SHP77 (cell line): ENCODE measurements around the gene TMEM100.

ENCODE experiments used
- DNase-seq, 2 experiments: peaks; one replicate each; lab custom pipeline; 2025; lab: John Stamatoyannopoulos, UW

Gene TMEM100

DNA sequence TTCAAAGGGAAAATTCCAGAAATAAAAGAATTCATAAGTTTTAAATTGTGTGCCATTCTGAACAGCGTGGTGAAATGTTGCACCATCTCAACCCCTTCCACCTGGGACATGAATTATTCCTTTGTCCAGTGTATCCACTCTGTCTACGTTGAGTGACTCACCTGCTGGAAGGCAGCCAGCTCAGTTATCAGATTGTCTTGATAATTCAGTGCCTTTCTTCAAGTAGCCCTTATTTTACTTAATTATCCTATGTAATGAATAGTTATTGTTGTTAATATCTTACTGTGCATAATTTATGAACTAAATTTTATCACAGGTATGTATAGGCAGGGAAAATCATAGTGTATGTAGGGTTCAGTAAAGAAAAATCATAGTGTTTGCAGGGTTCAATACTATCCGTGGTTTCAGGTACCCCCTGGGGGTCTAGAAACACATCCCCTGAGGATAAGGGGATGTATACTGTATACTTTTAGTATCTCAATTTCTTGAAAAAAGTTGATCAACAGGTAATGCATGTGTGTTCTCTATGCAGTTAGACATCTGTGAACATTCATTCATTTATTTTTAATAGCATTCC lies 20.5 kb upstream of the TMEM100 start:
- peak in 1 of 2 experiments; percentile 26 for DNase-seq

- DNase-seq: no peak
These were observed 19.8 kb upstream of the TMEM100 start for GRCh38 chr17:55742272-55743102.

GRCh38 chr17:55741356-55741700 lies 18.7 kb upstream of the TMEM100 start:
- DNase-seq: no peak

DNA sequence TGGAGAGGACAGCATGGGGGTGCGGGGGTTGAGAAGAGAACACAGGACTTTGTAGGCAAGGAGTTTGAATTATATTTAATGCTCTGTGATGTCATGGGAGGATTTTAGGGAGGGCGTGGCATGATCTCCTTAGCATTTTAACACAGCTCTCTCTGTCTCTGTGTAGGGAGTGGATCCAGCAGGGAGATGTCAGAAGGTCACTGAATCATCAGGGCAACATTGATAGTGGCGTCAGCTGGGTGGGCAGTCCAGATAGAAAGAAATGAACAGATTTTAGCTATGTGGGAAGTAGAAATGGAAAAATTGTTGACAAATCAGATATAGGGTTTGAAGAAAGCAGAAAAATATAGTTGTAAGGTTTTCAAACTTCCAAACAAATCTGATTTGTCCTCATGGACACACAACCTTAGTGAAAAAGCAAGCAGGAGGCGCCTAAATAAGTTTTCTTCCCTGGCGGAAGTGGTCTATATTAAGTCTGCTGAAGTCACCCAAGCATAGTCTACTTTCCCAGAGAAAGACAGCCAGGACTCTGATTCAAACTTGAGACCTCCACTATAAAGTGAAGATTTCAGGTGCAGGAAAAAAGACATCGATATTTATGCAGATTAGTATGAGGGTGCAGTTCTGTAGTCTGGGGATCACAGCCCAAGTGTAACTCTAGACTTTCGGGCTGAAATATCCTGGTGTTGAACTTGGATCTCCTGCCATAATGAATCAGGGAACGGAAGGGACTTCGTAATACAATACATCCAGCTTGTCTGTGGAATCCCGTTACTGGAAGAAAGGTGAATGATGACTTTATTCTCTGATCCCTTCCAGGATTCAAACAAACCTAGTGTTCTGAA lies 18.1 kb upstream of the TMEM100 start:
- no peak for DNase-seq

DNA sequence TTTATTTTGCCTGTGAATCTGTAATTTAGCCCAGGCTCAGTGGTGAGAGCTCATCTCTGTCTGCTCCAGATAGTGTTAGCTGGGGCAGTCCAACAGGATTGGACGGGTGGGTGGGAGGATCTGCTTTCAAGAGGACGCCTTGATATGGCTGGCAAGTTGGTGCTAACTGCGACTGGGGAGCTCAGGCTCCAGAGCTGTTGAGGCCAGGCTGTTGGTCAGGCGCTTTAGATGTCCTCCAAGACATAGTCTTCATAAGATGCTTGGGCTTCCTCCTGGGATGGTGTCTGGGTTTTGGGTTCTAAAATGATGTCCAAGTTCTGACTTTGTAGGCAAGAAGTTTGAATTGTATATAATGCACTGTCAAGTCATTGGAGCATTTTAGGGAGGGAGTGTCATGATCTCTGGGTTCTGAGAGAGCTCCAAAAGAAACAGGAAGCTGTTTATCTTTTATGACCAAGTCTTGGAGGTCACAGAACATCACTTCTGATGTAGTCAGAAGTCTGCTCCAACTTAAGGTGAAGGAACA lies 15.4 kb upstream of the TMEM100 start:
- DNase-seq: no peak

- peak; percentile 21 to 36 for DNase-seq
These were observed 13.2 kb upstream of the TMEM100 start for GRCh38 chr17:55735731-55736405.

GRCh38 chr17:55734128-55734781 lies 11.6 kb upstream of the TMEM100 start:
- peak in 1 of 2 experiments; percentile 7 for DNase-seq

GRCh38 chr17:55731586-55732250 lies 9.1 kb upstream of the TMEM100 start:
- peak in 1 of 2 experiments; percentile 14 for DNase-seq

- no peak for DNase-seq
These were observed 8.1 kb upstream of the TMEM100 start for GRCh38 chr17:55730808-55731207.

GRCh38 chr17:55730380-55730779 lies 7.7 kb upstream of the TMEM100 start:
- no peak for DNase-seq

DNA sequence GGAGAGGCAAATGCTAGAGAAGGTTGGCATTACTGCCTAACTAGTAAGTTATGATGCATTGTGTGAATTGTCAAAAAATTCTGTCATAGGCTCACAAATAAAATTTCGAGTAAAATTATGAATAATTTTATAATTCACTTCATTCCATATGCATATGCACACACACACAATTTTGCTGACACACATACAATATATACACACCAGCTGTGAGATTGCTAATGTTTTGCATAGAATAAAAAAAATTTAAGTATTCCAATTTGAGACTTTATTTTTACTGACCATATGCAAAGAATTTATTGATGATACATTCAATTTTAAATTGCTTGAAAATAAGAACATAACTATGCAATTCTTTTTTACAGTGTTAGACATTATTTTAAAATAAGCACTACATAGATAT lies 6.8 kb upstream of the TMEM100 start:
- DNase-seq: no peak

DNA sequence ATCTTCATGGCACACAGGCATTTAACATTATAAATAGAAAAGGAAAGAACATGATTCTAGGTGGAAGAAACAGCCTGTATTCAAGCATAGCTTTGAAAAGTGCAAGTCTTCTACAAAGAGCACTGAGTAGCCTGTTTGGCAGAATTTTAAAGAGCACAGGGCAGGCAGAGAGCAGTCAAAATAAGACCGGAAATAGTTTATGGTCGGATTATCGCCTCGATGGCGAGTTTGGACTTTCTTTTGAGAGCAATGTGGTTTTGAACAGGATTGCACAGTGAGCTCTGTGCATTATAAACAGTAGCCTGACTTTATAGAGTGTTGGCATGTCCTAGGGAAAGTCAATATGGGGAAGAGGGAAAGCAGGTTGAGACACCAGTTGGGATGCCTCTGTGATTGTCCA lies 6.2 kb upstream of the TMEM100 start:
- DNase-seq: no peak

DNA sequence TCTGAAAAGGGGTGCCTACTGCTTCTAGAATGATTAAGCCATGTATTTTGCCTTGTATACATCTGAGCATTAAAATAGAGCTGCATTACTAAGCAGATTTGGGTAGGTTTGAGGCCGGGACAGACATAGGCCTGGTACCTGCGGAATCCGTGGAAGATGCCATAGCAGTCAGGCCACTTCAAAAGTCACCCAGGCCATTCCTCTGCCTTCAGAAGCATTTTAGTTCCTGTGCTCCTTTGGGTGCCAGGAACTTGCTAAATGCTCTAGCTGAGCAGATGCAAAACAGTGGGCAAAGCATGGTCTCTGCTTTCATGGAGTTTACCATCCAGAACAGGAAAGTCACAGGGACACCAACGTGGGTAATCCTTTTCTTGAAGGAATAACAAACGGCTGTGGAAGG lies 5.7 kb upstream of the TMEM100 start:
- no peak for DNase-seq

DNA sequence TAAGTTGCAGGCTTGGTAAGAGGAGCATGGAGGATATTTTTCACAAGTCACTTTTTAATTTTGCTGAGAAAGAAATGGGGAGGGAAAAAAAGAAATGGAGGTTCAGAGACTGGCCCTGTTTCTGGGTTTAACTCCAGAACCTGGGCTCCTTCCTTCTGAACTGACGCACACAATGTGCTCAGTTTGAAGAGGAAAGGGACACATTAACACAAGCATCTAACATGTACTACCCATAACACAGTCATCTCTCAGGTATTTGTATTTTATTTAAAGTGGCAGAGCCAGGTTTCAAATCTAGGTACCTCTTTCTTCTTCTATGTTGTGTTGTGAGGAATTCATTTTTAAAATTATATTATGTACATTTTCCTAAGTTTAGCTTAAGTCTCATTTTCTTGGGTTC lies 5.3 kb upstream of the TMEM100 start:
- no peak for DNase-seq

DNA sequence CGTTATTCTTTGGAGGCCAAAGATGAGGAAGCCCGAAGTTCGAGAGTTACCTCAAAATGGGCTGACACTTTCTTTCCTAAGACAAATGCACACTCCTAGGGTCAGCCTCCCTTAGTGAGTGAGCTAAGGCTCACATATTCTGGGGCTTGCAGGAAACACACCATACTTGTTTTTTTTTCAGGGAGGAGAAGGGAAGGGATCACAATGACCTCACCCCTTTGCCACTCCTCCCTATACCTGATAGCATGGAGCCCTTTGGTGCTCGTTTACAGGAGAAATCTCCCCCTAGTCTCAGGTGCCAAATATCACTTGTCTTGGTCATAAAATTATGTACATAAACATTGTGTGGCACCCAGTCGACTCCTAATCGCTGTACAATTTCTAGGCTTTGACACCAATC lies 4.6 kb upstream of the TMEM100 start:
- no peak for DNase-seq

DNA sequence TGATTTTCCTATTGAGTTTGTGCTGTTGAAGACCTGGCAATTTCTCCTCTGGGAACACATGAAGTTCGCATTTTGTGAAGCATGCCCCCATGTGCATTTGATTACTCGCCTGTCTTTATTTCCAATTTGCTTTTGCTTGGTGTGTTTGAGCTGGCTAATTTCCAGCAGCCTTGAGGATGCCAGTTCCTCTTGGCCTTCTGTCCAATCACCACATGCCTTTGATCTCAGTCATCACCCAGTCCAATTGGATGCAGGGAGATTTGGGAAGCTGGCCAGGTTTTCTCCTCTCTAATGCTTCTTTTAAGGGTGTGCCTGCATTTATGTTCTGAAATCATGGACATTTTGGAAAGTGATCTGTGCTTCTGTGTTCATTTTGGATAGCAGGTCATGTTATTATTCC lies 3.8 kb upstream of the TMEM100 start:
- DNase-seq: peak; percentile 68 to 71

GRCh38 chr17:55723488-55723848 lies 804 bp upstream of the TMEM100 start:
- no peak for DNase-seq

DNA sequence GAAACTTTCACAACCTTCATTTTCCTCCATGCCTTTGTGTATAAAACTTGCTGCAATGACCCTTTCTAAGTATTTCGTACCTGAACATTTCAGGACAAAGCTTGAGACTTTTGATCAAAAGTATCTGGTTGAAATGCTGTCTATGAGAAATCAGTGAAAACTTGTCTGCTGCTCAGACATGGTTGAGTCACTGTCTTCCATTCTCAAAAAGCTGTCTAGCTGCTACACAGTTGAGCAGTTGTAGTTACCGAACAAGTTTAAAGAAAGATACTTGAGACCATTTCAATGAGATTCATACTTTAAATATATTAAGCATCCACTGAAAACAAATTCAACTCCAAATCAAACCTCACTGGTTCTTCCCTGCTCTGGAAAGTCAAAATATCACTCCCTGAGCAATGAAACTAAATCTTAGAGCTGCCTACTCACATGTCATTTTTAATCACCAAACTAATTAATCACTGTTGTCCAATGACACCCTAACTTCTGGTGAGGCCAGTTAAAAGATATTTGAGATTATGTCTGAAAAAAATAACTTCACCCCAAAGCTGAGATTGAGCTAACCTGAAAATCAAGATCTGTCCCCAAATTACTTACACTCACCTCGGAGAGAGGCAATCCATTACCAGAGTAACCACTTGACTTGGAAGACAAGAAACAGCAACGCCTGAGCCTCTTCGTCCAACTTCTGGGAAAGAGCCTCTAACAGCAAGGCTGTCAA lies 488 bp downstream of the TMEM100 start:
- no peak for DNase-seq

- no peak for DNase-seq
These were observed 1.5 kb downstream of the TMEM100 start for GRCh38 chr17:55720919-55721836.
